ENCODE data around the gene C1orf210.

Gene C1orf210

GRCh38 chr1:43273708-43274107 lies 11.7 kb downstream of the C1orf210 start:
- DNase-seq (ENCODE audit: low spot score): no peak

DNA sequence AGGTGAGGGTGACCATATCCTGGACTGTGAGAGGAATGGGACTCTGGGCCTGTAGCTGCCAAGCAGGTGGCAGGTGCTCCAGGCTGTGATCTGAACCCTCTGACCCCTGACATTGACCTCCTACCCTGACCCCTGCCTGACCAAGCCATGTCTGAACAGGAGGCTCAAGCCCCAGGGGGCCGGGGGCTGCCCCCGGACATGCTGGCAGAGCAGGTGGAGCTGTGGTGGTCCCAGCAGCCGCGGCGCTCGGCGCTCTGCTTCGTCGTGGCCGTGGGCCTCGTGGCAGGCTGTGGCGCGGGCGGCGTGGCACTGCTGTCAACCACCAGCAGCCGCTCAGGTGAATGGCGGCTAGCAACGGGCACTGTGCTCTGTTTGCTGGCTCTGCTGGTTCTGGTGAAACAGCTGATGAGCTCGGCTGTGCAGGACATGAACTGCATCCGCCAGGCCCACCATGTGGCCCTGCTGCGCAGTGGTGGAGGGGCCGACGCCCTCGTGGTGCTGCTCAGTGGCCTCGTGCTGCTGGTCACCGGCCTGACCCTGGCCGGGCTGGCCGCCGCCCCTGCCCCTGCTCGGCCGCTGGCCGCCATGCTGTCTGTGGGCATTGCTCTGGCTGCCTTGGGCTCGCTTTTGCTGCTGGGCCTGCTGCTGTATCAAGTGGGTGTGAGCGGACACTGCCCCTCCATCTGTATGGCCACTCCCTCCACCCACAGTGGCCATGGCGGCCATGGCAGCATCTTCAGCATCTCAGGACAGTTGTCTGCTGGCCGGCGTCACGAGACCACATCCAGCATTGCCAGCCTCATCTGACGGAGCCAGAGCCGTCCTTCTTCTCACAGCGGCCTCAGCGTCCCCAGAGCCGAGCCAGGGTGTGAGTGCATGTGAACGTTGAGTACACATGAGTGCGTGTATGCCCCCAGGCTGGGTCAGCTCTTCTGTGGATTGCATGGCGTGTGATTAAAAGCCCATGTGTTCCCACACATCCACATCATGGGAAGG lies 12.5 kb downstream of the C1orf210 start:
- no peak for DNase-seq (ENCODE audit: low spot score)

DNA sequence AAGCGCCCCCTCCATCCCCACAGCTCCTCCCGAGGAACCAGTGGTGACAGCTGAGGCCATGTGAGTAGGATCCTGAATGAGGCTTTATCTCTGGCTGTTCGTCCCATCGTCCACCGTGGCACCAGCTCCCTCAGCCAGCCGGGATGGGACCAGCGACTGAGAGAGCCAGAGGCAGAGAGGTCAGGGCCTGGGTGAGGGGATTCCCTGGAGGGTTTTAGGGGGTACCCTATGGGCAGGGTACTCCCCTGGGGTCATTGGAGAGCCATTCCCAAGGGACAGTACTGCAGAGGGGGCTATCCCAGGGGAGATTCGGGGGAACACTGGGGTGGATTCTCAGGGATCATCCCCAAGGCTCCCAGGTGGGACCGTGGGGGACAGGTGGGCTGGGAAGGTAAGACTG lies 13.2 kb downstream of the C1orf210 start:
- DNase-seq (ENCODE audit: low spot score): no peak

GRCh38 chr1:43271186-43272118 lies 13.9 kb downstream of the C1orf210 start:
- DNase-seq (ENCODE audit: low spot score): no peak

GRCh38 chr1:43270421-43271095 lies 14.8 kb downstream of the C1orf210 start:
- no peak for DNase-seq (ENCODE audit: low spot score)

DNA sequence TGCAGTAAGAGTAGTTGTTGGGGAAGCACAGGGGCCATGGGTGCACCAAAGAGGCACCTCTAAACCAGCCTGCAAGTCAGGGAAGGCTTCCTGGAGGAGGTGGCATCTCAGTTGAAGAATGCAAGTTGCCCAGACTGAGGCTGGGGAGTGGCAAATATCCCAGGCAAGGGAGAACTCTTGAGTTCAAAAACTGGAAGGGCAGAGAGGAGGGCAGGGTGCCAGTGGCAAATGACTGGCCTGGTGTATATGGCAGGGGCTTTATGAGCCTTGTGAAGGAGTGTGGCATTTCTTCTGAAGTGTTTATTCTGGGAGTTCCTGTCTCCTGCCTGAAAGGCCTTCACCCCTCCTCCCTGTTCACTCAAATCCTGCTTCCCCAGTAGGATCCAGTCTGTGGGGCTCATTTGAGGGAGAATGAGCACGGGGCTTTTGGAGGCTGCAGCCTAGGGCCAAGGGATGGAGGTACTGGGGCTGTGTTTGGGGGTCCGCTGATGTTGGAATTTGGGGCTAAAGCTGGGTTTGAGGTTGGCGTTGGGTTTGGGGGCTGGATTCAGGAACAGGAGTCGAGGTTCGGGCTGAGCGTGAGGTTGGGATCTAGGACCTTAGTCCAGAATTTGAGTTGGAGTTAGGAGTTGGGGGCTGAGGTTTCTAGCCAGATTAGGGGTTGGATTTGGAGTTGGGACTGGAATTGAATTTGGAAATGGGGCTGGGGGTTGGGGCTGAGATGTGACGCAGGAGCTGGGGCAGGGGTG lies 15.6 kb downstream of the C1orf210 start, which contains the start of gene TMEM125:
TSS of gene TMEM125 (plus strand) at position 357 of the 749 bp plus-strand sequence. CDS start 2,740 bp downstream, outside the sequence.
- DNase-seq (ENCODE audit: low spot score): no peak

DNA sequence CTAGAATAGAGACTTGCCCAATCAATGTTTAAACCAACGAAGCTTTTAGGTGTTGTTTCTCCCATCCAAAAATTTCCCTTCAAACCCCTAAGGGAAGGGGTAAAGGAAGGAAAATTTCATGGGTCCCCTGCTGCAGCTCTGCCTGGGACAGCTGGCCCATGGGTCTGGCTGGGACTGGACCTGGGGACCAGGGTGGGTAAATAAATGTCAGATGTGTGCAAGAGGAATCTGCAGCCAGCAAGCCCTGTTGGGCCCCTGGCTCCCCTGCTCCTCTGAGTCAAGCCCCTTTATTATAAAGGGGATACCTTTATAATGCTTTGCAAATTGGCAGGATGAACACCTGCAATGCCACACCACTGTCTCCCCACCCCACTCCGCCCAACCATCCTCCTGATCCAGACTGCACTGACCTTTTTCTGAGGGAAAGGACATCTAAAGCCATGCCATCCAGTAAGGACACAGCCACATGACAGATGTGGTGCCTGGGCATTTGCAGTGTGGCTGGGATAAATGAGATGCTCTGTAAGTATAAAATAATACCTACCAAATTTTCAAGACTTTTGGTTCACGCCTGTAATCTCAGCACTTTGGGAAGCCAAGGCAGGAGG lies 17.5 kb downstream of the C1orf210 start:
- DNase-seq (ENCODE audit: low spot score): no peak

DNA sequence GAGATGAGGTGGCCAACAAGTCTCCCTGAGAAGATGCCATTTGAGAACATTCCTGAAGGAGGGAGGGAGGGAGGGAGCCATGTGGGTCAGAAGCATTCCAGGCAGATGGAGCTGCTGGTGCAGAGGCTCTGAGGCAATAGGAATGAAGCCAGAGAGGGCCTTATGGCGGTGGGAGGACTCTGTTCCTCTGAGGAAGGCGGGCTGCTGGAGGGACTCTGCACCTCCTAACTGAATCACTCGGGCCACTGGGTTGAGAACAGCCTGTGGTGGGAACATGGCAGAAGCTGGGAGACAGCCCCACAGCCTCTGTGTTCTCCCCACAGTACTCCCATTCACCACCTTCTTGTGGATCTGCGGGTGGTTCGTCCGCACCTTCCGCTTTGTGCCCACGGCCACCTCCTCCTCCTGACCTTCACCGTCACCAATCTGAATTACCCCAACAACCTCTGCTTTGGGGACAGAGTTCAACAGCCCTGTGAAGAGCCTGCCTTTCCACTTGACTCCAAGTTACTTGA lies 18.0 kb downstream of the C1orf210 start:
- DNase-seq (ENCODE audit: low spot score): no peak

DNA sequence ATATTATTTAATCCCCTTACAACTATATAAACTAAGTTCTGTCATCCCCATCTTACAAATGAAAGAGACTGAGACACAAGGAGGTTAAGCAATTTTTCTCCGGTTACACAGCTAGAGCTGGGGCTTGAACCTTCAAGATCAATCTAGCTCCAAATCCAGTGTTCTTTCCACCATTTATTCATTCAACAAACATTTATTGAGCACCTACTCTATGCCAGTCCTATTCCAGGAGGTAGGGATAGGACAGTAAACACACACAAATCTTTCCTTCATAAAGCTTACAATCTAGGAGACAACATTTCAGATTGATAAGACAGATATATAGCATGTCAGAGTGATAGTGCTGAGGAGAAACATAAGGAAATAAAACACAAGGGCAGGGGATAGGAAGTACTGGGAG lies 18.5 kb downstream of the C1orf210 start:
- no peak for DNase-seq (ENCODE audit: low spot score)

- no peak for DNase-seq (ENCODE audit: low spot score)
Measured at GRCh38 chr1:43265431-43265830, 19.9 kb downstream of the C1orf210 start.

- no peak for DNase-seq (ENCODE audit: low spot score)
Measured at GRCh38 chr1:43258370-43258769, 27.0 kb downstream of the C1orf210 start.

GRCh38 chr1:43256675-43257570 lies 28.5 kb downstream of the C1orf210 start:
- no peak for DNase-seq (ENCODE audit: low spot score)

GRCh38 chr1:43255438-43256210 lies 29.8 kb downstream of the C1orf210 start:
- DNase-seq (ENCODE audit: low spot score): no peak

GRCh38 chr1:43253876-43254275 lies 31.5 kb downstream of the C1orf210 start:
- DNase-seq (ENCODE audit: low spot score): no peak

DNA sequence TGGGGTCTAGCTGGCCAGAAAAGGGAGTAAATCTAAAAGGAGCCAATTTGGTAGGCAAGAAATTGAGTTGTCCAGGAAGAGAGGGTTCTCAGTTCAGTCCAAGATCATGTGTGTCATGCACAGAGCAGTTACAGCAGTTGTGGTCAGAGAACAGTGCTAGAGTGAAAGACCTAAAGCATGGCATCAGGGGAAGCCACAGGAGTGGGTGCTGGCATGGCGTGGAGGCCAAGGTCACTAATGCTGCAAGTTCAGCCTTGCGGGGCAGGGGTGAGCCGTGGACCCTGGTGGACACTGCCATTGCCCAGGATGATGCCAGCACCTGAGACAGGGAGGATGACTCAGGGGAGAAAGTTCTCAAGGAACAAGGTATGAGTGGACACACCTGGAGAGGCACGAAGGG lies 32.2 kb downstream of the C1orf210 start:
- DNase-seq (ENCODE audit: low spot score): no peak

DNA sequence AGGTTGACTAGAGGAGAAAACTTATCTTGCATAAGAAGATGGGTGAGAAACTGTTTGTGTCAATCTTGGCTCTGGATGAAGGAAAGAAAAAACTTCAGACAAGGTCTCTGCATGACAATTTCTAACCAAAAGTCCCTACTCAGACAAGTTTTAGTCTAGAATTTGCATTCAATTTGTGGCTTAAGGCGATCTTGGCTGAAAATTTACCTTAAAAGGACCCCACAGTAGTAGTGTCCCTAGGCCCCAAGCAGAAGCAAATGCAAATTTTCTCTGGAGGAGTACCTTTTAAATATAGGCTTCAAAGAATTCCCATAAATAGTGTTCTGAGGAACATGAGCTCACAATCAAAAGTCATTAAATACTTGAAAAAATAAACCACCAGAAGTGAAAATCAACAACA lies 33.2 kb downstream of the C1orf210 start:
- no peak for DNase-seq (ENCODE audit: low spot score)

GRCh38 chr1:43251024-43251423 lies 34.4 kb downstream of the C1orf210 start:
- no peak for DNase-seq (ENCODE audit: low spot score)

GRCh38 chr1:43250351-43250761 lies 35.0 kb downstream of the C1orf210 start:
- no peak for DNase-seq (ENCODE audit: low spot score)

All from activated CD4-positive, alpha-beta T cell treated with anti-CD3 and anti-CD28 coated beads, Interleukin-2, Interleukin-4, amounts not matched to agents 100 ng/mL and 50 ng/mL, durations not matched to agents 16 hours and 8 hours (primary cell).